ENCODE data around the gene MBD5.

Gene MBD5

GRCh38 chr2:148416248-148416647 is 395.4 kb downstream of the MBD5 start:
- TF ChIP-seq GATA3 (IDR thresholded peaks at IDR 0.05; ENCODE audit: low read depth, low read length): no peak
- no peak for TF ChIP-seq GATA2 (IDR thresholded peaks at IDR 0.05; ENCODE audit: low read depth, low read length)

DNA sequence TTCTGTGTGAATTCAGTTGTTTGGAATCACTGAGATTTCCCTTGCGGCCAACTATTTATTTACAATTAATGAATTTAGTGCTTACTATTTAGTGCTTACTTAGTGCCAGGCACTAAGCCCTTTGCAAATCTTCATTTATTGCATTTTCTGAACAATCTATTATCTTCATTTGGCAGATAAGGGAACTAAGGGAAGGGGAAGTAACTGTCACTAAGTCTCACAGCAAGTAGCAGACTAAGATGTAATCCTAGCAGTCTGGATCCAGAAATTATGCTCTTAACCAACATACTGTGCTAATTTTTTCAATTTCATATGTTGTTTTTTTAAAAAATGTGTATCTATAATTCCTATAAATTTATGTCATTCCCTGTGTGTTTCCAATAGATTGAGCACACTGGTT is 409.2 kb downstream of the MBD5 start:
- no peak for TF ChIP-seq GATA2 (IDR thresholded peaks at IDR 0.05; ENCODE audit: low read depth, low read length)
- no peak for TF ChIP-seq GATA3 (IDR thresholded peaks at IDR 0.05; ENCODE audit: low read depth, low read length)

GRCh38 chr2:148447877-148448276 is 427.0 kb downstream of the MBD5 start:
- TF ChIP-seq GATA2 (IDR thresholded peaks at IDR 0.05; ENCODE audit: low read depth, low read length) (no peak), GATA3 (IDR thresholded peaks at IDR 0.05; ENCODE audit: low read depth, low read length) (no peak)

DNA sequence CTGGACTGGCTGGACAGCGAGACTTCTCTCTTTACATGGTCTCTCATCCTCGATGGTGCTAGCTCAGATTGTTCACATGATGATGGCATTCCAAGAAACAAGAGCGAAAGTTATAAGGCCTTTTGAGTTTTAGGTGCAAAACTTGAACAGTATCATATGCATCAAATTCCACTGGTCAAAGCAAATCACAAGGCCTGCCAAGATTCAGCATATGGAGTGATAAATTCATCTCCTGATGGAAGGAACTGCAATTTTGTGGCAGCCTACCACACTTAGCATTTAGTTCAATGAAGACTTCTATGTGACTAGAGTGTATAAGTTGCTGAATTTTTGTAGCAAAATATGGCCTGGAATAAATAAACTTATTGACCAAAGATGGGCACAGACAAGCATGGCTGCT is 429.6 kb downstream of the MBD5 start:
- TF ChIP-seq GATA3 (IDR thresholded peaks at IDR 0.05; ENCODE audit: low read depth, low read length) (no peak), GATA2 (IDR thresholded peaks at IDR 0.05; ENCODE audit: low read depth, low read length) (no peak)

GRCh38 chr2:148451046-148451445 is 430.2 kb downstream of the MBD5 start:
- TF ChIP-seq GATA2 (IDR thresholded peaks at IDR 0.05; ENCODE audit: low read depth, low read length) (no peak), GATA3 (IDR thresholded peaks at IDR 0.05; ENCODE audit: low read depth, low read length) (no peak)

DNA sequence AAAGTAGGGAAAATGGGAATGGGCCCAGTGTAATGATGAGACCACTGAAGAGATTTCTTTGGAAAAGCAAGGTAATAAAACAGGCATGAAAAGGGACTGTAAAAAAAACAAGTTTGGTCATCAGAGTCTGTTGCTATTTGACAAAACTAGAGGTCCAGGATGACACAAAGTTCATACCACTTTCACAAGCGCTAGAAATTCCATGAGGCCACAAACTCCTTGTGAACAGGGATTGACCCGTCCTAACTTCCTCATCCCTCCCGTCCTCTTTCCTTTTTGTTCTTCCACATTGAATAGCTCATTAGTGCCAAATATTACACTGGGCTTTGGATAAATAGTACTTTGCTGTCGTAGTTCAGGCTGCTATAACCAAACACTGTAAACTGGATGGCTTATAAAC is 434.9 kb downstream of the MBD5 start:
- TF ChIP-seq GATA3 (IDR thresholded peaks at IDR 0.05; ENCODE audit: low read depth, low read length) (no peak), GATA2 (IDR thresholded peaks at IDR 0.05; ENCODE audit: low read depth, low read length) (no peak)

GRCh38 chr2:148458171-148458570 is 437.3 kb downstream of the MBD5 start:
- TF ChIP-seq GATA3 (IDR thresholded peaks at IDR 0.05; ENCODE audit: low read depth, low read length): no peak
- TF ChIP-seq GATA2 (IDR thresholded peaks at IDR 0.05; ENCODE audit: low read depth, low read length): no peak

DNA sequence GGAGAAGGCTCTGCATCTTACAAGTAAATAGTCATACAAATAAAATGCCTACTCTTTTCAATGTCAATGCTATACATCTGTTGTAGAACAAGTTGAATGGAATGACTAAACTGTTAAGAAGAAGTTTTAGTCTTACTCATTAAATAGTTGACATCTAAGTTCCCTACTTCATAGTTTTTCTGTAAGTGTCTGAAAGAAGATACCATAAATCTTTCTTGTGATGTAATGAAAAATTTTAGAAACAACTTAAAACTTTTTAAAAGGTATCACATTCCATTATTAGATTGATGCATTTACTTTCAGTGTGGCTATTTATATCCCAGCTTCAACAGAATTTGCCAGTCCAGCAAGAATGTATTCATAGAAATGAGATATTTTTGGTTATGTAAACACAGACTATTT is 438.5 kb downstream of the MBD5 start:
- TF ChIP-seq GATA3 (IDR thresholded peaks at IDR 0.05; ENCODE audit: low read depth, low read length) (no peak), GATA2 (IDR thresholded peaks at IDR 0.05; ENCODE audit: low read depth, low read length) (no peak)

DNA sequence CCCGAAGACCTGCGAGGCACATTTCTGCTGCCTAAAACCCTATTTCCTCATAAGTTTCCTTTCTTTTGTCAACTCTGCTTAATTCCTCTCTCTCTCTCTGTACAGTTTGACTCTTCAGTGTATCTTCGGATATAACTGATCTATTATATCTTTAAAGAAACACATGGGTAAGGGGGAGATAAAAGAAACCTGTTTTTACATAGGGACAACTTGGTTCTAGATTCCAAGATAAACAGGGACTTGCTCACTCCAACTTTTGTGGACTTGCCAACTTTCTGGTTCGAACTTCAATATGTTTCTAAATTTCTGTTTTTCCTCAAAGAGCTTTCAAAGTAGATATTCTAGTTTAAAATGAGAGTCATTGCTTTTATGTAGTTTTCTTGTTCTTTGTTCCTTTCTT is 441.0 kb downstream of the MBD5 start:
- TF ChIP-seq GATA2 (IDR thresholded peaks at IDR 0.05; ENCODE audit: low read depth, low read length): no peak
- no peak for TF ChIP-seq GATA3 (IDR thresholded peaks at IDR 0.05; ENCODE audit: low read depth, low read length)

- TF ChIP-seq GATA3 (IDR thresholded peaks at IDR 0.05; ENCODE audit: low read depth, low read length) (no peak), GATA2 (IDR thresholded peaks at IDR 0.05; ENCODE audit: low read depth, low read length) (no peak)
Observed at GRCh38 chr2:148475626-148476025, 454.7 kb downstream of the MBD5 start.

DNA sequence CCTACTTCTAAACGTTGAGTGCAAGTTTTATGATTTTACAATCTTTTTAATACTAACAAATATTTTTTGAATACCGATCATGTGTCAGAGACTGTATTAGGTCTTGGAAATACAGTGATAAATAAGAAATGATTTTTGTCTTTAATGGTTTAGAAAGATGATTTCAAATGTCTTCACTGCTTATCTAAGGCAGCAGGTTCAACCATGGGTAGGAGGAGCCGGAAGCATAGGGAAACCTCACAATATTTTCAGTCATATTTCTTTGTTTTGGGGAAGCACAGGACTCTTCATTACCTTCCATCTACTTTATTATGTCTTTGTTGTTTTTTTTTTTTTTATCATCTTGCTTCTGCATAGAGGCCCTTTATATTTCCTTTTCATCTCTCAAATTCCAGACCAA is 458.5 kb downstream of the MBD5 start:
- TF ChIP-seq GATA3 (IDR thresholded peaks at IDR 0.05; ENCODE audit: low read depth, low read length) (no peak), GATA2 (IDR thresholded peaks at IDR 0.05; ENCODE audit: low read depth, low read length) (no peak)

GRCh38 chr2:148483665-148484064 is 462.8 kb downstream of the MBD5 start:
- no peak for TF ChIP-seq GATA2 (IDR thresholded peaks at IDR 0.05; ENCODE audit: low read depth, low read length)
- no peak for TF ChIP-seq GATA3 (IDR thresholded peaks at IDR 0.05; ENCODE audit: low read depth, low read length)

DNA sequence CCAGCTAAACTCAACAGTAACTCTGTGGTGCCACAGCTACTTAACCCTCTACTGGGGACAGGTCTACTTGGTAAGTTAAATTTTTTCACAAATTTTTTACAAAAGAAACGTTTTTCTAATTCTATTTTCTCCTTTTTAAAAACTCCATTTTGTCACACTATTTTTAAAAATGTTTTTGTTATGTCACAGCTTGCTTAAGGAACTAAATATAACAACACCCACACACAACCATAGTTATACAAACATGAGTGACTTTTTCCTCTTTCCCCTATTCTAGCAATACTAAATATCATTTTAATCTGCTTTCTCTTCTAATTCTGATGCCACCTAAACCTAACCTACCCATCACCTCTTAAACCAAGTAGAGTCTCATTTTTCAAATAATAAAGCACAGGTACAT is 463.2 kb downstream of the MBD5 start:
- no peak for TF ChIP-seq GATA3 (IDR thresholded peaks at IDR 0.05; ENCODE audit: low read depth, low read length)
- TF ChIP-seq GATA2 (IDR thresholded peaks at IDR 0.05; ENCODE audit: low read depth, low read length): no peak

DNA sequence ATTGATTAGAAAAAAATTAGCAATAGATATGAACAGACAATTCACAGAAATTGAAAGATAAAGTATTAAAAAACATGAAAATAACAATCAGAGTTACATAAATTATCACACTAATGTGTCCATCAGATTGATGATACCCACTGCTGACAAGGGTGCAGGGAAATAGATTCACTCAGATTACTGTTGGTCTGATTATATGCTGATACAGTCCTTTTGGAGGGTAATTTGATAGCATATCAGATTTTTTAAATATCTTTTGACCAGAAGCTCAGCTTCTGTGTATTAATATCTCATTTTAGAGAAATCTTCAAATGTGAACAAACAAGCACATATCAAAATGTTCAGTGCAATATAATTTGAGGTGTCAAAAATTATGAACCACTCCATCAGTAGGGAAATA is 465.8 kb downstream of the MBD5 start:
- no peak for TF ChIP-seq GATA3 (IDR thresholded peaks at IDR 0.05; ENCODE audit: low read depth, low read length)
- no peak for TF ChIP-seq GATA2 (IDR thresholded peaks at IDR 0.05; ENCODE audit: low read depth, low read length)

GRCh38 chr2:148487439-148487838 is 466.5 kb downstream of the MBD5 start:
- TF ChIP-seq GATA2 (IDR thresholded peaks at IDR 0.05; ENCODE audit: low read depth, low read length) (no peak), GATA3 (IDR thresholded peaks at IDR 0.05; ENCODE audit: low read depth, low read length) (no peak)

DNA sequence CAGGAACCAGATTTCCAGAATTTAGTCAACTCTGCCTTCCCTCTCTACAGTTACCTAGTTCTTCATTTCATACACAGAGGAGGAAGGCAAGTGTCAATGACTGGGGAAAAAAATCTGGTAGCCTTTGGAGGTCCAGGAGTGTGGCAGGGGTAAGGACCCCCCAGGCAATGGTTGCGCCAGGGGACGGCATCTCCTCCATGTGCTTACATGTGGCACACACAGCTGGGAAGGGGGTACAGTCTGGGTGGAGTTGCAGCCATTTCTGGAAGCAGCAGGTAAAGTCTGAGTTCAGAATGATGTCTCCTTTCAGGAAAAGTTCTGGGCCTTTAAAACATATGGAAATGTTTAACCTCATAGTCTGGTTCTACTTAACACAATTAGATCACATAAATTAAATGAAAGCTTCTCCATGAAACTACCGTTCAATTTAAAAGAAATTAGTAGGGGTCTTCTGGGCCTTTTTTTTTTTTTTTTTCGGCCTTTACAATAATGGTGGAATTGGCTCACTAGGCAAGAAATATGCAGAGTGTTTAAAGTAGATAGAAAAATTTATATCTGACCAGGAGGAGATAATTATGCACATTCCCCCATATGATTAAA is 470.0 kb downstream of the MBD5 start:
- TF ChIP-seq GATA3 (IDR thresholded peaks at IDR 0.05; ENCODE audit: low read depth, low read length) (no peak), GATA2 (IDR thresholded peaks at IDR 0.05; ENCODE audit: low read depth, low read length) (no peak)

Data from SH-SY5Y (cell line).